Ishikawa (cell line): ENCODE measurements around the gene NCF4.

Experiments
- CEBPB ChIP-seq: IDR thresholded peaks from 2 replicates; pipeline ENCODE4 v1.6.1; 2012
- CREB1 ChIP-seq: IDR thresholded peaks from 2 replicates; pipeline ENCODE4 v1.6.1; 2012; ENCODE audit warnings: low read depth
- EGR1 ChIP-seq: IDR thresholded peaks from 2 replicates; pipeline ENCODE4 v1.6.1; 2012
- EP300 ChIP-seq: IDR thresholded peaks from 2 replicates; pipeline ENCODE4 v1.6.1; 2012; ENCODE audit warnings: borderline replicate concordance
- FOXM1 ChIP-seq: IDR thresholded peaks from 2 replicates; pipeline ENCODE4 v1.6.1; 2012; ENCODE audit warnings: low read depth, borderline replicate concordance
- NFIC ChIP-seq: IDR thresholded peaks from 2 replicates; pipeline ENCODE4 v1.6.1; 2012
- RAD21 ChIP-seq: IDR thresholded peaks from 2 replicates; pipeline ENCODE4 v1.6.1; 2012; ENCODE audit warnings: low read depth
- REST ChIP-seq: IDR thresholded peaks from 2 replicates; pipeline ENCODE4 v1.6.1; 2012; ENCODE audit warnings: low read depth, mild to moderate bottlenecking
- TAF1 ChIP-seq: IDR thresholded peaks from 2 replicates; pipeline ENCODE4 v1.6.1; 2012; ENCODE audit warnings: low read depth, mild to moderate bottlenecking
- TCF12 ChIP-seq: IDR thresholded peaks from 2 replicates; pipeline ENCODE4 v1.6.1; 2012; ENCODE audit warnings: low read depth
- TEAD4 ChIP-seq: IDR thresholded peaks from 2 replicates; pipeline ENCODE4 v1.6.1; 2012
- YY1 ChIP-seq: IDR thresholded peaks from 2 replicates; pipeline ENCODE4 v1.6.1; 2012; ENCODE audit warnings: low read depth
- ZBTB7A ChIP-seq: IDR thresholded peaks from 2 replicates; pipeline ENCODE4 v1.6.1; 2012; ENCODE audit warnings: low read depth
- TF ChIP-seq, protein P1 (sequence below): IDR thresholded peaks from 2 replicates; pipeline ENCODE4 v1.6.1; 2012
- TF ChIP-seq, protein P2 (sequence below): IDR thresholded peaks from 2 replicates; pipeline ENCODE4 v1.6.1; 2012

The NCF4 gene

GRCh38 chr22:36911887-36912661 lies 51.3 kb downstream of the NCF4 start:
- TF ChIP-seq FOXM1: no peak
- TF ChIP-seq CEBPB: no peak
- no peak for TF ChIP-seq CREB1
- TF ChIP-seq NFIC: no peak
- TF ChIP-seq EP300: no peak
- no peak for TF ChIP-seq REST
- TF ChIP-seq EGR1: no peak
- no peak for TF ChIP-seq ZBTB7A
- TF ChIP-seq TAF1: no peak
- TF ChIP-seq, protein P1, sequence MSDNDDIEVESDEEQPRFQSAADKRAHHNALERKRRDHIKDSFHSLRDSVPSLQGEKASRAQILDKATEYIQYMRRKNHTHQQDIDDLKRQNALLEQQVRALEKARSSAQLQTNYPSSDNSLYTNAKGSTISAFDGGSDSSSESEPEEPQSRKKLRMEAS: no peak
- no peak for TF ChIP-seq YY1
- TF ChIP-seq TCF12: no peak
- TF ChIP-seq RAD21: no peak
- TF ChIP-seq, protein P2, sequence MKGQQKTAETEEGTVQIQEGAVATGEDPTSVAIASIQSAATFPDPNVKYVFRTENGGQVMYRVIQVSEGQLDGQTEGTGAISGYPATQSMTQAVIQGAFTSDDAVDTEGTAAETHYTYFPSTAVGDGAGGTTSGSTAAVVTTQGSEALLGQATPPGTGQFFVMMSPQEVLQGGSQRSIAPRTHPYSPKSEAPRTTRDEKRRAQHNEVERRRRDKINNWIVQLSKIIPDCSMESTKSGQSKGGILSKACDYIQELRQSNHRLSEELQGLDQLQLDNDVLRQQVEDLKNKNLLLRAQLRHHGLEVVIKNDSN: no peak
- no peak for TF ChIP-seq TEAD4

DNA sequence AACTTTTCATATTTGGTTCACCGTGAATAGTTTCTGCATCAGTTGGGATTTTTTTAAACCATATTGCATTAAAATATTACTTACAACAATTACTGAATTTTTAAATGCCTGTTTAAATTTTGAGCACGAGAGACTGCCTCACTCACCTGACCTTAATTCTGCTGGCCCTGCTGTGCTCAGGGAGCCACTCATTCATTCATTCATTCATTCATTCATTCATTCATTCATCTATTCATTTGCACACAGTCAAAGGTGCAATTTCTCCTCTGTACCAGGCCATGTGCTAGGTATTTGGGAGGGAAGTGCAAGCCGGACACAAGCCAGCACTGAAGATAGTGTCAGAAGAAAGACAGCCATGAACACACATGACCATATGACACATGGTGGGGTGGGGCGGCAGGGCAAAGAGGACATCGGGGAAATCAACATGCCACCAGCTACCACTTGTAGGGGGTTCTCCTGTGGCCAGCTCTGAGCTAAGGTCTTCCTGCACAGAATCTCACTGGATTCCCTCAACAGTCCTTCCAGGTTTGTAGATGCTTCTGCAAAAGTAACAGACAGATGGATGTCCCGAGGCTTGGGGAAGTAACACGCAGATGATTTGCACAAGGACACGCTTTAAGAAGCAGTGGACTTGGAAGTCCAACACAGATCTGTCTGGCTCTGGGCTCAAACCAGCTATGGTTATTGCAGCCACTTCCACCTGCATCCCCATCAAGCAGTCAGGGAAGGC lies 52.1 kb downstream of the NCF4 start:
- TF ChIP-seq, protein P1: no peak
- TF ChIP-seq TCF12: no peak
- no peak for TF ChIP-seq TEAD4
- no peak for TF ChIP-seq FOXM1
- TF ChIP-seq CREB1: no peak
- TF ChIP-seq CEBPB: no peak
- no peak for TF ChIP-seq ZBTB7A
- TF ChIP-seq EGR1: no peak
- no peak for TF ChIP-seq EP300
- TF ChIP-seq, protein P2: no peak
- TF ChIP-seq REST: no peak
- TF ChIP-seq TAF1: no peak
- TF ChIP-seq YY1: no peak
- TF ChIP-seq NFIC: no peak
- no peak for TF ChIP-seq RAD21

- TF ChIP-seq, protein P1: no peak
Observed at GRCh38 chr22:36913427-36914389, 52.9 kb downstream of the NCF4 start, which contains the start of gene CSF2RB. TSS of gene CSF2RB (plus strand) at chr22:36913628. CDS start at chr22:36922208, 8,580 bp downstream.

- no peak for TF ChIP-seq EP300
Observed at GRCh38 chr22:36914390-36914752, 53.6 kb downstream of the NCF4 start.

DNA sequence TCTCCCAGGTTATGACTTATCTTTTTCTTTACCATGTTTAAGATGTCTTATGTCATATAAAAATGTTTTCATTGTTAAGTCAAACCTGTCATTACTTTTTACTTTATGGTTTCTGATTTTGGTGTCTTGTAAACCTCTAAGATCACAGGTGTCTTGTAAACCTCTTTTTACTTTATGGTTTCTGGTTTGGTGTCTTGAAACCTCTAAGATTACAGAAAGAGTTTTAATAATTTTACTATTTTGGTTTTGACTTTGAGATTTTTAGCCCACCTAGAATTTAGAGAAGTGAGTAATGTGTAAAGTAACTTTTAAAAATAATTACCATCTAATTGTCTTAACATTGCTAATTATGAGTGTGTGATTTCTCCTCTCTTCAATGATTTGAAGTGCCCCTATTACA lies 55.2 kb downstream of the NCF4 start:
- TF ChIP-seq CEBPB: no peak
- TF ChIP-seq, protein P2: no peak
- TF ChIP-seq RAD21: no peak
- no peak for TF ChIP-seq EP300
- TF ChIP-seq FOXM1: no peak
- no peak for TF ChIP-seq ZBTB7A
- no peak for TF ChIP-seq CREB1
- TF ChIP-seq TCF12: no peak
- TF ChIP-seq, protein P1: no peak
- no peak for TF ChIP-seq YY1
- no peak for TF ChIP-seq REST
- no peak for TF ChIP-seq TEAD4
- no peak for TF ChIP-seq TAF1
- TF ChIP-seq EGR1: no peak
- TF ChIP-seq NFIC: no peak
